ENCODE results near the gene SAMSN1. TPM values are rescaled to one million over a fixed set of nuclear protein-coding genes. Genes with fewer than 3 reads are reported as not detected.
"Not testable (repeated sequence)": the region's sequence is repeated elsewhere in the genome, so short reads cannot be mapped to it uniquely, and the experiment has no call there.

Gene SAMSN1
- total and polyA plus RNA-seq, 4 donors, result 1.2 to 16.1 (median 14.4) TPM

GRCh38 chr21:14506859-14507457 lies 39.2 kb downstream of the SAMSN1 start:
- H3K27me3 ChIP-seq (ENCODE audit: control insufficient read depth in 1 of 2, insufficient read depth in 2 of 2, low read length in 1 of 2); H3K9me3 ChIP-seq (ENCODE audit: control insufficient read depth, low read length); H3K27ac ChIP-seq (ENCODE audit: low read depth in 1 of 2, low read length in 2 of 2); ATAC-seq (ENCODE audit: low FRiP score); H3K36me3 ChIP-seq (ENCODE audit: control insufficient read depth in 1 of 2, insufficient read depth in 2 of 2, low read length in 1 of 2); DNase-seq; H3K4me1 ChIP-seq (ENCODE audit: control insufficient read depth in 1 of 2, insufficient read depth in 2 of 2, low read length in 2 of 2); intact Hi-C loops (cut with DNase I); H3K4me3 ChIP-seq (ENCODE audit: low read length in 2 of 2): not testable (repeated sequence)
- 75 to 84% methylated on average over 2 of the region's 2 CpGs for WGBS, 2 donors

GRCh38 chr21:14500873-14501272 lies 45.2 kb downstream of the SAMSN1 start:
- H3K9me3 ChIP-seq (ENCODE audit: control insufficient read depth, low read length), result no peaks in the 10 kb centered on the region
- no peaks in the 10 kb centered on the region for H3K36me3 ChIP-seq (ENCODE audit: control insufficient read depth in 1 of 2, insufficient read depth in 2 of 2, low read length in 1 of 2)
- 87 to 91% methylated on average over 2 of the region's 2 CpGs for WGBS, 2 donors
- H3K4me3 ChIP-seq (ENCODE audit: low read length in 2 of 2), result no peak overlapping the region
- DNase-seq (no peak), ATAC-seq (ENCODE audit: low FRiP score) (no peak)
- intact Hi-C loops (cut with DNase I), result no loop called here
- no peak overlapping the region for H3K27ac ChIP-seq (ENCODE audit: low read depth in 1 of 2, low read length in 2 of 2)
- no peaks in the 10 kb centered on the region for H3K27me3 ChIP-seq (ENCODE audit: control insufficient read depth in 1 of 2, insufficient read depth in 2 of 2, low read length in 1 of 2)
- no peaks in the 10 kb centered on the region for H3K4me1 ChIP-seq (ENCODE audit: control insufficient read depth in 1 of 2, insufficient read depth in 2 of 2, low read length in 2 of 2)

- Histone ChIP-seq H3K4me3 (ENCODE audit: low read length in 2 of 2) (no peak overlapping the region), H3K27ac (ENCODE audit: low read depth in 1 of 2, low read length in 2 of 2) (no peak overlapping the region), H3K36me3 (ENCODE audit: control insufficient read depth in 1 of 2, insufficient read depth in 2 of 2, low read length in 1 of 2) (no peaks in the 10 kb centered on the region), H3K27me3 (ENCODE audit: control insufficient read depth in 1 of 2, insufficient read depth in 2 of 2, low read length in 1 of 2) (no peaks in the 10 kb centered on the region), H3K4me1 (ENCODE audit: control insufficient read depth in 1 of 2, insufficient read depth in 2 of 2, low read length in 2 of 2) (no peaks in the 10 kb centered on the region), H3K9me3 (ENCODE audit: control insufficient read depth, low read length) (no peaks in the 10 kb centered on the region)
- WGBS, 2 donors, result 50 to 81% methylated on average over 1 of the region's 1 CpG
- ATAC-seq (ENCODE audit: low FRiP score) (no peak), DNase-seq (no peak)
- intact Hi-C loops (cut with DNase I), result no loop called here
These were observed 46.8 kb downstream of the SAMSN1 start for GRCh38 chr21:14499316-14499715.

GRCh38 chr21:14497825-14498224 lies 48.3 kb downstream of the SAMSN1 start:
- H3K4me3 ChIP-seq (ENCODE audit: low read length in 2 of 2), result no peak overlapping the region
- H3K9me3 ChIP-seq (ENCODE audit: control insufficient read depth, low read length), result no peaks in the 10 kb centered on the region
- DNase-seq, result no peak
- no peaks in the 10 kb centered on the region for H3K4me1 ChIP-seq (ENCODE audit: control insufficient read depth in 1 of 2, insufficient read depth in 2 of 2, low read length in 2 of 2)
- H3K36me3 ChIP-seq (ENCODE audit: control insufficient read depth in 1 of 2, insufficient read depth in 2 of 2, low read length in 1 of 2), result no peaks in the 10 kb centered on the region
- intact Hi-C loops (cut with DNase I), result no loop called here
- H3K27ac ChIP-seq (ENCODE audit: low read depth in 1 of 2, low read length in 2 of 2), result no peak overlapping the region
- 47 to 64% methylated on average over 2 of the region's 2 CpGs for WGBS, 2 donors
- H3K27me3 ChIP-seq (ENCODE audit: control insufficient read depth in 1 of 2, insufficient read depth in 2 of 2, low read length in 1 of 2), result no peaks in the 10 kb centered on the region
- no peak for ATAC-seq (ENCODE audit: low FRiP score)

- no peak for ATAC-seq (ENCODE audit: low FRiP score)
These were observed 51.0 kb downstream of the SAMSN1 start for GRCh38 chr21:14495075-14495474.

GRCh38 chr21:14494181-14494580 lies 51.9 kb downstream of the SAMSN1 start:
- WGBS, 2 donors, result 98 to 100% methylated on average over 1 of the region's 1 CpG
- intact Hi-C loops (cut with DNase I), result not testable (repeated sequence)

More at GRCh38 chr21:14495075-14495474, 51.0 kb downstream of the SAMSN1 start:
- 64% methylated on average over 3 of the region's 3 CpGs for WGBS, 2 donors
- no peaks in the 10 kb centered on the region for H3K36me3 ChIP-seq (ENCODE audit: control insufficient read depth in 1 of 2, insufficient read depth in 2 of 2, low read length in 1 of 2)
- DNase-seq, result no peak
- no peaks in the 10 kb centered on the region for H3K9me3 ChIP-seq (ENCODE audit: control insufficient read depth, low read length)
- no peaks in the 10 kb centered on the region for H3K27me3 ChIP-seq (ENCODE audit: control insufficient read depth in 1 of 2, insufficient read depth in 2 of 2, low read length in 1 of 2)
- no peak overlapping the region for H3K4me3 ChIP-seq (ENCODE audit: low read length in 2 of 2)
- no peaks in the 10 kb centered on the region for H3K4me1 ChIP-seq (ENCODE audit: control insufficient read depth in 1 of 2, insufficient read depth in 2 of 2, low read length in 2 of 2)
- intact Hi-C loops (cut with DNase I), result no loop called here
- no peak overlapping the region for H3K27ac ChIP-seq (ENCODE audit: low read depth in 1 of 2, low read length in 2 of 2)

GRCh38 chr21:14493731-14494130 lies 52.4 kb downstream of the SAMSN1 start:
- Histone ChIP-seq H3K4me1 (ENCODE audit: control insufficient read depth in 1 of 2, insufficient read depth in 2 of 2, low read length in 2 of 2) (no peaks in the 10 kb centered on the region), H3K36me3 (ENCODE audit: control insufficient read depth in 1 of 2, insufficient read depth in 2 of 2, low read length in 1 of 2) (no peaks in the 10 kb centered on the region), H3K9me3 (ENCODE audit: control insufficient read depth, low read length) (no peaks in the 10 kb centered on the region), H3K27me3 (ENCODE audit: control insufficient read depth in 1 of 2, insufficient read depth in 2 of 2, low read length in 1 of 2) (no peaks in the 10 kb centered on the region), H3K4me3 (ENCODE audit: low read length in 2 of 2) (no peak overlapping the region), H3K27ac (ENCODE audit: low read depth in 1 of 2, low read length in 2 of 2) (no peak overlapping the region)
- WGBS, 2 donors, result 43 to 71% methylated on average over 2 of the region's 2 CpGs
- ATAC-seq (ENCODE audit: low FRiP score), result no peak
- intact Hi-C loops (cut with DNase I), result no loop called here
- no peak for DNase-seq

More at GRCh38 chr21:14494181-14494580, 51.9 kb downstream of the SAMSN1 start:
- not testable (repeated sequence) for H3K36me3 ChIP-seq (ENCODE audit: control insufficient read depth in 1 of 2, insufficient read depth in 2 of 2, low read length in 1 of 2); ATAC-seq (ENCODE audit: low FRiP score); H3K4me1 ChIP-seq (ENCODE audit: control insufficient read depth in 1 of 2, insufficient read depth in 2 of 2, low read length in 2 of 2); H3K4me3 ChIP-seq (ENCODE audit: low read length in 2 of 2); H3K9me3 ChIP-seq (ENCODE audit: control insufficient read depth, low read length); H3K27ac ChIP-seq (ENCODE audit: low read depth in 1 of 2, low read length in 2 of 2); DNase-seq; H3K27me3 ChIP-seq (ENCODE audit: control insufficient read depth in 1 of 2, insufficient read depth in 2 of 2, low read length in 1 of 2)

GRCh38 chr21:14492931-14493330 lies 53.2 kb downstream of the SAMSN1 start:
- H3K27ac ChIP-seq (ENCODE audit: low read depth in 1 of 2, low read length in 2 of 2), result no peak overlapping the region
- intact Hi-C loops (cut with DNase I), result no loop called here
- H3K4me1 ChIP-seq (ENCODE audit: control insufficient read depth in 1 of 2, insufficient read depth in 2 of 2, low read length in 2 of 2), result no peaks in the 10 kb centered on the region
- H3K4me3 ChIP-seq (ENCODE audit: low read length in 2 of 2), result no peak overlapping the region
- H3K27me3 ChIP-seq (ENCODE audit: control insufficient read depth in 1 of 2, insufficient read depth in 2 of 2, low read length in 1 of 2), result no peaks in the 10 kb centered on the region
- WGBS, 2 donors, result 56 to 65% methylated on average over 4 of the region's 4 CpGs
- no peaks in the 10 kb centered on the region for H3K36me3 ChIP-seq (ENCODE audit: control insufficient read depth in 1 of 2, insufficient read depth in 2 of 2, low read length in 1 of 2)
- no peaks in the 10 kb centered on the region for H3K9me3 ChIP-seq (ENCODE audit: control insufficient read depth, low read length)
- ATAC-seq (ENCODE audit: low FRiP score) (no peak), DNase-seq (no peak)

- Histone ChIP-seq H3K27ac (ENCODE audit: low read depth in 1 of 2, low read length in 2 of 2) (no peak overlapping the region), H3K4me3 (ENCODE audit: low read length in 2 of 2) (no peak overlapping the region), H3K27me3 (ENCODE audit: control insufficient read depth in 1 of 2, insufficient read depth in 2 of 2, low read length in 1 of 2) (no peaks in the 10 kb centered on the region), H3K36me3 (ENCODE audit: control insufficient read depth in 1 of 2, insufficient read depth in 2 of 2, low read length in 1 of 2) (no peaks in the 10 kb centered on the region), H3K4me1 (ENCODE audit: control insufficient read depth in 1 of 2, insufficient read depth in 2 of 2, low read length in 2 of 2) (no peaks in the 10 kb centered on the region), H3K9me3 (ENCODE audit: control insufficient read depth, low read length) (no peaks in the 10 kb centered on the region)
- intact Hi-C loops (cut with DNase I), result no loop called here
- no peak for DNase-seq
- 70 to 75% methylated on average over 1 of the region's 1 CpG for WGBS, 2 donors
- ATAC-seq (ENCODE audit: low FRiP score), result no peak
These were observed 54.8 kb downstream of the SAMSN1 start for GRCh38 chr21:14491269-14491681.
